Stimulated activated CD4-positive, alpha-beta T cell treated with anti-CD3 and anti-CD28 coated beads, Interleukin-1b, Interleukin-23, amount 100 ng/mL, for 1 hour (primary cell): Measurements from ENCODE around the gene ANGPTL2.

Experiments used
- DNase-seq, 2 donors: peaks; one replicate each; pipeline ENCODE4 v3.0.0-alpha.2; 2020; ENCODE audit warnings: low read depth in 2 of 2

The ANGPTL2 gene

GRCh38 chr9:127093319-127094020 is 29.0 kb downstream of the ANGPTL2 start:
- DNase-seq: no peak

- DNase-seq: no peak
Observed at GRCh38 chr9:127092041-127092608, 30.3 kb downstream of the ANGPTL2 start.

DNA sequence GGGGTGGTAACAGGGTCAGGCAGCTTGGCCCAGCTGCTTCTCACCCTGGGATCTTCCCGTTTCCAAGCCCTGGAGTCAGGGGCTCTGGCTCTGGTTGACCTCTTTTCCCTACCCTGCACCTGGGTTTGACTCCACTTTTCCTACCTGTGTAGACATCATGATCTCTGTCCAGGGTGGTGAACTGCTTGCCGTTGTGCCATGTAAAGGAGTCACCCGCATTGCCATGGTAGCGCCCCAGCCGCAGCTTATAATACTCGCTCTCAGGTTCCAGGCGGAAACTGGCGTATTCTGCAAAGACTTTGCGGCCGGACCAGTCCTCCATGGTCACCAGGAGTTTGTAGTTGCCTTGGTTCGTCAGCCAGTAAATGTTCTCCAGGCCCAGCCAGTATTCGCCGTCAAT is 30.9 kb downstream of the ANGPTL2 start:
- no peak for DNase-seq

DNA sequence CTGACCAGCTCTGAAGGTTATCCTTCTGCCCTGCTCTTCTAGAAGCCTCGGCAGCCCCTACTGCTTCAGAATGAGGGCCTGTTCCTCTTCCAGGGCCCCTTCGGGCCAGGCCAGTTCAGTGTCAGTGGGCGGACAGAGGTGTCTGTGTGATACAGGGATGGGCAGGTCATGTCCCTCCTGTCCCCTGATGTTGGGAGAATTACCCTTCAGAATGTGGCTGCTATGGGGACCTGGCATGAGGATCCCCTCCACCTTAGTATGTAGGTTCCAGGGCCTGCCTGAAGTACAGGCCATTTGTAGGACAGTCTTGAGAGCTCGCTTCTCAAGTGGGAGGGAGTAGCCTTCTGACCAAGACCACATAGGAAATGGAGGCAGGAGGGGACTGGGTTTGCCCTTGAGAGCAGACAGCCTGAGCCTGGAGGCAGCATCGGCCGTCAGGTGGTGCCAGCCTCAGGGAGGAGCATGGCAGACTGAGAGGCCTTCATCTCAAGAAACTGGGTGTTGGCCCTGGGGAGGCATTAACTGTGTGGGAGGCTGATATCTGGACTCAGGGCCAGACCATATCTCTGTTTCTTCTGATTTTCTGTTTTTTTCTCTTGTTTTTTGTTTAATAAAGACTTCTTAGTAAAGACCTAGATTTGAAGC is 32.0 kb downstream of the ANGPTL2 start:
- no peak for DNase-seq

DNA sequence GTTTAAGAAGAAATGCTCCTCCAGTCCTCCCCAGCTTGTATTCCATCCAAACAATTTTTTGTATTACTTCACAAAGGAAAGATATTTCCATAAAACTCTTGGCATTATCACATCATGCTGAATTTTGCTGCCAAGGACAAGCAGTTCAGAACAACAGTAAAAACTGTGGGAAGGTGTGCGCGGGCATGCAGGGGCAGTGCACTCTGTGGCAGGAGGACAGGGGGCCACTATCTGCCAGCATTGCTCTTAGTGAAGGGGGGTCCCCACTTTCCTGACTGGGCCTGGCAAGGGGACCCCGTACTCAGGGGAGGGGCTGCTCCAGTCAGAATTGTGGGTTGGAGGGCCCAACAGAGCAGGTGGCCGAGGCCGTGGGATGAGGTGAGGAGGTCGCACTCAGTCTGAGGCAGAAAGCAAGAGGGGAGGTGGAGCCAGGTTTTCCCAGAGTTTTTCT is 32.8 kb downstream of the ANGPTL2 start:
- DNase-seq: no peak

GRCh38 chr9:127088724-127089615 is 33.5 kb downstream of the ANGPTL2 start:
- no peak for DNase-seq

GRCh38 chr9:127087836-127088235 is 34.6 kb downstream of the ANGPTL2 start:
- no peak for DNase-seq

DNA sequence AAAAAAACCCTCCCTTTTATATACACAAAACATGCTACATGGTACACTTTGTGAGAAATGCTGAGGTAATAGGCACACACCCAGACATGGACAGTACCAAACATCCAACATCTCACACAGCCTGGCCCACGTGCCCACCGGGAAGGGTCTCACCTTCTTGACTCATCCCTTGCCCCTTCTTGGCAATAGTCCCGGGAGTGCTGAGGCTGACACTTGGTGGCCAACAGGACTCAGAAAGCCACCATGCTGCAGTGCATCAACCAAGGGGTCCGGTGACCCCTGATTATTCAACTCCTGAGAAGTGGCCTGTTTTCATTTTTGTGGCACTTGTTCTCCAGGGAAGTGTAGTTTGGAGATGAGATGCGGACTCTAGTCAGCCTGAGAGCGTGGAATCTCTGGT is 35.0 kb downstream of the ANGPTL2 start:
- no peak for DNase-seq

DNA sequence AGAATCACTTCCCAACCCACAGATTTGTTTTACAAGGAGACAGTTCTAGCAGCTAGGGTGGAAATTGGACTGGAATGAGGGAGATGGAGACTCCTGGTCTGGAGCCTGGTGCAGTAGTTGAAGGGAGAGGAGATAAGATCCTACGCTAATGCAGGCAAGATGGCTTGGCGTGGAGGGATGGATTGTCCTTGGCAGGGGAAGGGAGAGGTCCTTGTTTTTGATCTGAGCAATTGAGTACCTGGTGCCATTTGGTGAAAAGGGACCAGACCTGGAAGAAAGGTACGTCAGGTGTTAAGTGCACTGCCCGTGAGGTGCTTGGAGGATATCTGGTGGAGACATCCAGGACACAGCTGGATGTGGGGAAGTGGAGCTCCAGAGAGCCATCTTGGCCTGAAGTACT is 35.7 kb downstream of the ANGPTL2 start:
- no peak for DNase-seq

DNA sequence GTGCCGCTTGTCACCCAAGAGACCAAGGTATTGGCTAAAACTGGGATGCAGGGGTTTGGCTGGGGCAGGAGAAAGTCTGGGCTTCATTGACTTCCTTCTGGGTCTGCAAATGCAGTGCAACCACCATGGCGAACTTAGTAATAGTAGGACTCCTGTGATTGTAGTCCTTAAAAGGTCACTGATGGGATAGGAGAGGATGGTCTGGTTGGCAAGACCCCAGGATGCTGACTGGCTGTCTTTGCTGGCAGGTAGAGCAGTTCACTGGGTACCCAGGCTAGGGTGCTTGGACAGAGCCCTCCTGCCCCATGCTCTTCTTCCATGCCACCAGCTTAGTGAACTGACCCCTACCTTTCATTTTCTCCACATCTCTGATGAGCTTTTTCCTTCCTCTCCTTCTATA is 37.2 kb downstream of the ANGPTL2 start:
- no peak for DNase-seq

DNA sequence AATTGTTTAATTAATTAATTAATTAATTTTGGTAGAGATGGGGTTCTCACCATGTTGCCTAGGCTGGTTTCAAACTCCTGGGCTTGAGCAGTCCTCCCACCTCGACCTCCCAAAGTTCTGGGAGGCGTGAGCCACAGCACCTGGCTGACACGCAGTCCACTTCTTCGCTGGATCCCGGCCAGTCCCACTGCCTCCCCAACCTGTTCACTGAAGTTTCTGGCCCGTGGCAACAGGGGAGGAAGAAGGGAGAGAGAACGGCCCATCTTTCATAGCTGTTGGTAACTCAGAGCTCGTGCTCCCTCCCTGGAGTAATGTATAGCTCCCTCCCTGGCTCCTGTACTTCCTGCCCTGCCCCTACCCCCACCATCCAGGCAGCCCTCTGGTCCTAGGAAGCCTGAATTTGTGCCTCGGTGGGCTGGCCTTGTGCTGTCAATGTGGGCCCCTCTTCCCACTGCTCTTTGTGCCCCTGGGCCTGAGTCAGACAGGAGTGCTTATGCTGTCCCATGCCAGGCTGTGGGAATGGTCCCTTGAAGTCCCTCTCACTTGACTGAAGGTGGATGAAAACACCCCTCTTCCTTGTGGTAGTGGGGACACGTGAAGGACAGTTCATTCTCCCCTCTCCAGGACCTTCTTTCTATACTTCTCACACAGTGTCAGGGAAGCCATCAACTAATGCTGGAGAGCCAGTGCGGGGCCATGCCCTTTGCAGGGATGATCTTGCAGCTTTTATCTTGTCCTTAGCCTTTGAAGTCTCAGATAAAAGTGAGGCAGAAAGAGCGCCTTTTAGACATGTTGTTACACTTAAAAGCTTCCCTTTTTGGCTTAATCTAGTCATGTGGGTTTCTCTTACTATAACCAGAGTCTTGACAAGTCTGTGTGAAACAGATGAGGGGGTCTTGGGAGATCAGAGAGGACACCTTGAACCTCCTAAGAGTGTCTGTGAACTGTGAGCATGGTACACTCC is 38.1 kb downstream of the ANGPTL2 start:
- no peak for DNase-seq

DNA sequence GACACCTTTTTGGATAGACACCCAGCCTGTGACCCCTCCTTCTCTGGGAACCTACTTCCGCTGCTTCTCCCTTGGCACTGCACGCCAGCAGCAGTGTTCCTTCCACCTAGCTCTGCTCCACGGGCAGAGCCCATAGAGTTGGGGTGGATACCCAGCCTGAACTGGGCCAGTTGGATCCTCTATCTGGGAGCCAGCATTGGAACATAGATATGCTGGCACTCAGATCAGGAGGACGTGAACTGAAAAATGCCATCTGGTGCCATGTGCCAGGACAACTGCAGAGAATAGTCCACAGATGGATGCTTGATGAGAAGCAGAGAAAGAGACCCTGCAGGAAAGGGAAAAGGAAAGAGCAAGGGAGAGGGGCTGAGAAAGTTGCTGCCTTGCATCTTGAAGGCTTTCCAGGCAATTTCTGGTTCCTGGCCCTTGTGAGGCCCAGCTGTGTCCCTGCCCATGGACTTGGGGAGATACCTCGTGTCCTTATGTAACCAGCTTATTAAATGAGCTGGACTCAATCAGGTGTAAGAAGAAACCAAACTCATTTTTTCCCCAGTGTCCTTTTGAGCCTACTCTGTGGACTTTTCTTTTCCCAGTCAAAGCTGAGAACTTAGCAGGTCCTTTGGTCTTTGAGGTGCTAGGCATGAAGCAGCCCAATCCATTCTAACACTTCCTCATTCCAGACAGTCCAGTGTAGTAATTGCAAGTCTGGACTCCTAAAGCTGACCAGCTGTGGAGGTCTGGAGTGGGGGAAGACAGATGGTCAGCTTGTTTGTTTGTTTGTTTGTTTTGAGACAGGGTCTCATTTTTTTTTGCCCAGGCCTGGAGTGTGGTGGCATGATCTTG is 39.1 kb downstream of the ANGPTL2 start:
- no peak for DNase-seq

GRCh38 chr9:127081250-127082185 is 40.9 kb downstream of the ANGPTL2 start:
- DNase-seq: no peak

DNA sequence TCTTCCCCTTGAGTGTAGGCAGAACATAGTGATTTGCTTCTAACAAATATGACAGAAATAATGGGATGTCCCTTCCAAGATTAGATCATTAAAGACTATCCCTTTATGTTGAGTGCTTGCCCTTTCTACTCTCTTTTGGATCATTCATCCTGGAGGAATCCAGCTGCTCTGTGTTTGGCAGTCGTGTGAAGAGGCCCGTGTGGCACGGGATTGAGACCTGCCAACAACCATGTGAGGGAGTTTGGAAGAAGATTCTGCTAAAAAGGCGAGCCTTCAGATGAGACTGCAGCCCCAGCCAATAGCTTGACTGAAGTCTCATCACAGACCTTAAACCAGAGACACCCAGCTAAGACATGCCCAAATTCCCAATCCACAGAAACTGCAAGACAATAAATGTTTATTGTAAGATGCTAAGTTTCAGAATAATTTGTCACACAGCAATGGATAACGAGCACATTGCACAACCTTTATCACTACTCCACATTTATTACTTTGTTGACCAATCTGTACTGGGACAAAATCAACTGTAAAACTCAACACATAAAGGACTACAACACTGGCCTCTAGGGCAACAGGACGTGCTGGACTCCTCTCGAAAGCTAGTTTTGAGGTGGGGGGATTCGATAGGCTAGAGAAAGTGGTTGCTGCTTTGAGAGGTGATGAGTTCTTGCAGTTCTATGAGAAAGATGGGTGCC is 42.8 kb downstream of the ANGPTL2 start:
- DNase-seq: no peak

- no peak for DNase-seq
Observed at GRCh38 chr9:127078988-127079387, 43.4 kb downstream of the ANGPTL2 start.

- DNase-seq: no peak
Observed at GRCh38 chr9:127078336-127078735, 44.1 kb downstream of the ANGPTL2 start.

DNA sequence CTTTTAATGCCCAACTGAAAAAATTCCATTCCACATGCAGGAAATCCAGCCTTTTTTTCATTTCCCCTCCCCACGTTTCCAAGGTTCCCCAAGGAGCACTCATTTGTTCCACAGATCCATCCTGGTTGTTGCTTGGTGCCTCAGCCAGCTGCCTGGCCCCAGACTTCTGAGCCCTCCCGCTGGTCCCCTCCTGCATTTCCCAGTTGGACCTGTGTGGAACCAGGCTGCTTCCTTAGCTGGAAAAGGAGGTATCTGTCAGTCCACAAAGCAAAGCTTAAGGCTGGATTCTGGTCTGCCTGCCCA is 44.8 kb downstream of the ANGPTL2 start:
- DNase-seq: no peak

- DNase-seq: no peak
Observed at GRCh38 chr9:127076860-127077643, 45.4 kb downstream of the ANGPTL2 start.
